ENCODE measurements around the gene MBD2.
A peak's percentile ranks its signal among the peaks of the same experiment; 100 is the strongest.

MBD2 gene

DNA sequence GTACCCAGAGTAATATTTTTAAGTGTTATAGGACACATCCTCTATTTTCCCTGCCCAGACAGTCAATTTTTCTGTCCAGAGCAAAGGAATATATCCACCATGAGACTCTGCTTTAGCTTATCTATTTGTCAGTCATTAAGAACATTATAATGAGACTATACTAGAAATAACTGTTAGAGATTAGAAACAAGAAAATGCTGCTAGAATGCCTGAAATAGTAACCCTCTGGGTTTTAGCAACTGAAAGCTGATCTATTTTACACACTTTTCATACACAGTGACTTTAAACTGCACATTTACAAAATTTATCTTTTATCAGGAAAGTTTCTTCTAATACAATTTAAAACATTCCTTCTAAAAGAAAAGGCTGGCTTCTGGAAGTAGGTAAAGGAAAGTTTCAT lies 39.6 kb downstream of the MBD2 start:
- Histone ChIP-seq H3K27ac (ENCODE audit: extremely low read depth, low read depth, low read length) (no peak overlapping the region), H3K4me3 (ENCODE audit: low read depth, low read length) (no peak overlapping the region), H3K4me1 (ENCODE audit: control insufficient read depth, insufficient read depth, low read length) (no peaks in the 10 kb centered on the region), H3K36me3 (ENCODE audit: control insufficient read depth in 2 of 2, insufficient read depth in 1 of 2, low read length in 2 of 2) (peaks cover 27 to 28% of the 10 kb centered on the region in 2 experiments), H3K9me3 (ENCODE audit: control insufficient read depth, insufficient read depth, low read depth, low read length) (no peaks in the 10 kb centered on the region)
- TF ChIP-seq ZNF449 (tag by site-specific recombination; IDR thresholded peaks at IDR 0.05) (no peak), ZNF704 (tag by site-specific recombination; IDR thresholded peaks at IDR 0.05) (no peak), ZNF112 (tag by site-specific recombination; IDR thresholded peaks at IDR 0.05) (no peak), ZNF302 (tag by site-specific recombination; IDR thresholded peaks at IDR 0.05; ENCODE audit: low read depth) (no peak), ZNF529 (tag by site-specific recombination; IDR thresholded peaks at IDR 0.05; ENCODE audit: insufficient replicate concordance) (no peak), ZSCAN18 (tag by site-specific recombination; IDR thresholded peaks at IDR 0.05) (no peak), ZNF626 (tag by site-specific recombination; IDR thresholded peaks at IDR 0.05) (no peak), ZBTB6 (tag by site-specific recombination; IDR thresholded peaks at IDR 0.05) (no peak), ZNF366 (tag by site-specific recombination; conservative IDR thresholded peaks at IDR 0.05) (no peak), ZNF776 (tag by site-specific recombination; IDR thresholded peaks at IDR 0.05; ENCODE audit: borderline replicate concordance) (no peak)
- TF ChIP-seq, protein P1, sequence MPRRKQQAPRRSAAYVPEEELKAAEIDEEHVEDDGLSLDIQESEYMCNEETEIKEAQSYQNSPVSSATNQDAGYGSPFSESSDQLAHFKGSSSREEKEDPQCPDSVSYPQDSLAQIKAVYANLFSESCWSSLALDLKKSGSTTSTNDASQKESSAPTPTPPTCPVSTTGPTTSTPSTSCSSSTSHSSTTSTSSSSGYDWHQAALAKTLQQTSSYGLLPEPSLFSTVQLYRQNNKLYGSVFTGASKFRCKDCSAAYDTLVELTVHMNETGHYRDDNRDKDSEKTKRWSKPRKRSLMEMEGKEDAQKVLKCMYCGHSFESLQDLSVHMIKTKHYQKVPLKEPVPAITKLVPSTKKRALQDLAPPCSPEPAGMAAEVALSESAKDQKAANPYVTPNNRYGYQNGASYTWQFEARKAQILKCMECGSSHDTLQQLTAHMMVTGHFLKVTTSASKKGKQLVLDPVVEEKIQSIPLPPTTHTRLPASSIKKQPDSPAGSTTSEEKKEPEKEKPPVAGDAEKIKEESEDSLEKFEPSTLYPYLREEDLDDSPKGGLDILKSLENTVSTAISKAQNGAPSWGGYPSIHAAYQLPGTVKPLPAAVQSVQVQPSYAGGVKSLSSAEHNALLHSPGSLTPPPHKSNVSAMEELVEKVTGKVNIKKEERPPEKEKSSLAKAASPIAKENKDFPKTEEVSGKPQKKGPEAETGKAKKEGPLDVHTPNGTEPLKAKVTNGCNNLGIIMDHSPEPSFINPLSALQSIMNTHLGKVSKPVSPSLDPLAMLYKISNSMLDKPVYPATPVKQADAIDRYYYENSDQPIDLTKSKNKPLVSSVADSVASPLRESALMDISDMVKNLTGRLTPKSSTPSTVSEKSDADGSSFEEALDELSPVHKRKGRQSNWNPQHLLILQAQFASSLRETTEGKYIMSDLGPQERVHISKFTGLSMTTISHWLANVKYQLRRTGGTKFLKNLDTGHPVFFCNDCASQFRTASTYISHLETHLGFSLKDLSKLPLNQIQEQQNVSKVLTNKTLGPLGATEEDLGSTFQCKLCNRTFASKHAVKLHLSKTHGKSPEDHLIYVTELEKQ (tag by site-specific recombination; IDR thresholded peaks at IDR 0.05; ENCODE audit: borderline replicate concordance), result no peak
- CTCF ChIA-PET, result no interaction called here
- POLR2A ChIA-PET, result no interaction called here

GRCh38 chr18:54183390-54183789 lies 41.1 kb downstream of the MBD2 start:
- Histone ChIP-seq H3K4me1 (ENCODE audit: control insufficient read depth, insufficient read depth, low read length) (no peaks in the 10 kb centered on the region), H3K27ac (ENCODE audit: extremely low read depth, low read depth, low read length) (no peak overlapping the region), H3K9me3 (ENCODE audit: control insufficient read depth, insufficient read depth, low read depth, low read length) (no peaks in the 10 kb centered on the region), H3K36me3 (ENCODE audit: control insufficient read depth in 2 of 2, insufficient read depth in 1 of 2, low read length in 2 of 2) (peaks cover 24 to 25% of the 10 kb centered on the region in 2 experiments), H3K4me3 (ENCODE audit: low read depth, low read length) (no peak overlapping the region)
- POLR2A ChIA-PET, result no interaction called here
- TF ChIP-seq PRDM1 (tag by site-specific recombination; IDR thresholded peaks at IDR 0.05) (0 out of 2 replicates have a peak, but pooled peaks have one; percentile 11), ZEB2 (tag by site-specific recombination; IDR thresholded peaks at IDR 0.05) (no peak)
- CTCF ChIA-PET, result interaction anchor here (1.0 kb wide), 1 partner anchor 84 kb away, joined by 3 read pairs; no protein-coding TSS in a partner anchor

All from HEK293 (cell line).